C4-2B (cell line): ENCODE results near the gene METRN.
A peak's percentile ranks its signal among the peaks of the same experiment; 100 is the strongest.

ENCODE experiments used
- H3K27ac ChIP-seq: fragments of 450-650 bp; 2 replicates; pipeline ENCODE4 v1.5.1; 2017
- ZFX ChIP-seq: fragments of 450-650 bp; IDR thresholded peaks from 2 replicates; pipeline ENCODE4 v1.6.1; 2017
- TF ChIP-seq, protein P1 (sequence below): fragments of 450-650 bp; conservative IDR thresholded peaks from 2 replicates; pipeline ENCODE4 v1.5.1; 2017; ENCODE audit warnings: mild to moderate bottlenecking

Gene METRN

DNA sequence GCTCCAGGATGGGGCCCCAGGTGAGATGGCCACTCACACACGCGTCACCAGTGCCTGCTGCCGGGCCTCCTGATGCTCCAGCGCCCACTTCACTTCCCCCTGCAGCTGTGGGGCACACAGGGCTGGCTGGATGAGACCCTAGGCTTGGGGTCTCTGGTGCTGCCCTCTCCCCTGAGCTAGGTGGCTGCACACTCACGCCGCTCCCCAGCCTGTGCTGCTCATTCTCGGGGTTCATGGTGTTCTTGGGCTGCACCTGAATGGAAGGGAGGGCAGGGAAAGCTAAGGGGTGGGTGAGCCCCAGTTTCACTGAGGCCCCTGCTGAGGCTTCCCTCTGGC, 10.1 kb downstream of the METRN start:
- H3K27ac ChIP-seq: peak overlapping the region; percentile 100
- TF ChIP-seq, protein P1, sequence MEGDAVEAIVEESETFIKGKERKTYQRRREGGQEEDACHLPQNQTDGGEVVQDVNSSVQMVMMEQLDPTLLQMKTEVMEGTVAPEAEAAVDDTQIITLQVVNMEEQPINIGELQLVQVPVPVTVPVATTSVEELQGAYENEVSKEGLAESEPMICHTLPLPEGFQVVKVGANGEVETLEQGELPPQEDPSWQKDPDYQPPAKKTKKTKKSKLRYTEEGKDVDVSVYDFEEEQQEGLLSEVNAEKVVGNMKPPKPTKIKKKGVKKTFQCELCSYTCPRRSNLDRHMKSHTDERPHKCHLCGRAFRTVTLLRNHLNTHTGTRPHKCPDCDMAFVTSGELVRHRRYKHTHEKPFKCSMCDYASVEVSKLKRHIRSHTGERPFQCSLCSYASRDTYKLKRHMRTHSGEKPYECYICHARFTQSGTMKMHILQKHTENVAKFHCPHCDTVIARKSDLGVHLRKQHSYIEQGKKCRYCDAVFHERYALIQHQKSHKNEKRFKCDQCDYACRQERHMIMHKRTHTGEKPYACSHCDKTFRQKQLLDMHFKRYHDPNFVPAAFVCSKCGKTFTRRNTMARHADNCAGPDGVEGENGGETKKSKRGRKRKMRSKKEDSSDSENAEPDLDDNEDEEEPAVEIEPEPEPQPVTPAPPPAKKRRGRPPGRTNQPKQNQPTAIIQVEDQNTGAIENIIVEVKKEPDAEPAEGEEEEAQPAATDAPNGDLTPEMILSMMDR: no peak
- no peak for TF ChIP-seq ZFX

DNA sequence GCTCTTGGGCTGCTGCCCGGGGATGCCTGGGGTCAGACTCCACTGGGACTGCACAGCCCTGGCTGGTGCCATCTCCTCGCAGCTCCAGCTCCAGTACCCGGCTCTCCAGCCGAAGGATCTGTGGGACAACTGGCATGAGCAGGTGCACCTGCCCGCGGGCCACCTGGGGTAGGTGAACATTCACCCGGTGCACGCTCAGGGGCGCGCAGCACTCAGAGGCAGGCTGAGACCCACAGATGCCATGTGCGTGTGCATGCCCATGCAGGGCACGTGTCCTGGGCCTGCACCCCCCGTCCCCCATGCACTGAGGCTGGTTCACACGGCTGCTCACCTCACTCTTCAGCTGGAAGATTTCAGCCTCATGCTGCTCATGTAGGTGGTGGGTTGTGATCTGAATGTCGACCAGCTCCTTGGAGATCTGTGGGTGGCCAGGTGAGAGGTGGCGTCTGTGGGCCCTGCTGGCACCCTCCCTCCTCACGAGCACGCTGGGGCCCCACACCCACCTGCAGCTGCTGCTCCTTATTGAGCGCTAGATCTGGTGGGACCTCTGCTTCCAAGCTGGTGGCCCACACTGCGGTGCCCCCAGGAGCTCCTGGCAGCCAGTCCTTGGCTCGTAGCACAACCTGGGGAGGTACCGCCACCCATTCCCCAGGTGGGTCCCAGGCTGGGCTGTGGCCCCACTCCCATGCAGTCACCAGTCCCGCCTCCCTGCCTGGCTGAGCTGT, 10.7 kb downstream of the METRN start:
- peak overlapping the region; percentile 100 for H3K27ac ChIP-seq
- no peak for TF ChIP-seq ZFX
- TF ChIP-seq, protein P1: no peak

DNA sequence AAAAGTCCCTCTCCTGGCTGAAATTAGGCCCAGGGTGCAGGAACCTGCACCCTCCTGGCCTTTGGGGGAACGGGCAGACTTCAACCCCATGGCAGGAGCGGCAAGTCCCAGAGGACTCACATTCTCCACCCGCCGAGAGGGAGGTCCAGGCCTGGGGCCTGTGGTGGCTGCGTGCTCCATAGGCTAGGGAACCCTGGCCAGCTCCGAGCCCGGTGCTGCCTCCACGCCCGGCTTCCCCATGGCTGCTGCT, 11.2 kb downstream of the METRN start:
- H3K27ac ChIP-seq: peak overlapping the region; percentile 100
- TF ChIP-seq, protein P1: no peak
- no peak; the same call in 1 of the 2 replicates for TF ChIP-seq ZFX

DNA sequence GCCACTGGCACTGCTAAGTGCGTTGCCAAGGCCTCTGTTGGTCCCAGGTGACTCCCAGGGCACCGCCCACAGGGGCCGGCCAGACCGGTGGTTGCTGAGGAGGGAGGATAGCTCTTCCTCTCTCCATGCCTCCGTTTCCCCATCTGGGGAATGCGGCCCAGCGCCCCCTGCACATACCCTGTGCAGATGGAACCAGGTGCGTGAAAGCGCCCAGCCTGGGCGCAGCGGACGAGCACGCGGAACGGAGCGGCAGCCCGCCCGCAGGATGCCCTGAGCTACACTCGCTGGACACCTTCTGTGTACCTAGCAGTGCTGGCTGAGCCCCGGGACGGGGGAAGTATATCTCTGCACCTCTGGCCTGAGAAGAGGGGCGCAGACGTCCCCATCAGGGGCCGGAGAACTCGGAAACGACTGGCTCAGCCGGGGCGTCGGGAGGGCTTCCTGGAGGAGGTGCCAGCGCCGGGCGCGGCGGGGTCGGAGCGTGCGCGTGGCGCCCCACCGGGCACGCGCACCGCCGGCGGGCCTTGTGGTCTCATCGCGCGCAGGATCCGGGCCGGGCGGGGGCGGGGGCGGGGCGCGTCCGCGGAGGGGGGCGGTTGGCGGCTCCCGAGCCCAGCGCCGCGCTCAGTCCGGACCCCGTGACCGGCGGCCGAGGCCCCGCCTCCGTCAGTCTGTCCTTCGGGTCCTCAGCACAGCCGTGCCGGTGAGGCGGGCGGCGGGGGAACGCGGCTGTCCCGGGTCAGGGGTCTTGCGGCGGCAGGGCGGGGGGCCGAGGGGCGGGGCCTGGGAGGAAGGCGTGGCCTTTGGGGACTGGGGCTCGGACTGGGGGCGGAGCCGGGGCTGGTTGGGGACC, 11.7 kb downstream of the METRN start, which contains the start of the genes CCDC78 and HAGHL:
Gene CCDC78, minus strand, starts transcription at position 6 of the 853 bp plus-strand sequence. CDS start 76 bp downstream, outside the sequence.
Gene HAGHL, plus strand, starts transcription at position 669 of the 853 bp plus-strand sequence. CDS start 404 bp downstream, outside the sequence.
- peak within 1 kb of the TSS; percentile 100 for H3K27ac ChIP-seq
- TF ChIP-seq, protein P1: no peak
- 0 out of 2 replicates have a peak, but pooled peaks have one; percentile 29 for TF ChIP-seq ZFX

DNA sequence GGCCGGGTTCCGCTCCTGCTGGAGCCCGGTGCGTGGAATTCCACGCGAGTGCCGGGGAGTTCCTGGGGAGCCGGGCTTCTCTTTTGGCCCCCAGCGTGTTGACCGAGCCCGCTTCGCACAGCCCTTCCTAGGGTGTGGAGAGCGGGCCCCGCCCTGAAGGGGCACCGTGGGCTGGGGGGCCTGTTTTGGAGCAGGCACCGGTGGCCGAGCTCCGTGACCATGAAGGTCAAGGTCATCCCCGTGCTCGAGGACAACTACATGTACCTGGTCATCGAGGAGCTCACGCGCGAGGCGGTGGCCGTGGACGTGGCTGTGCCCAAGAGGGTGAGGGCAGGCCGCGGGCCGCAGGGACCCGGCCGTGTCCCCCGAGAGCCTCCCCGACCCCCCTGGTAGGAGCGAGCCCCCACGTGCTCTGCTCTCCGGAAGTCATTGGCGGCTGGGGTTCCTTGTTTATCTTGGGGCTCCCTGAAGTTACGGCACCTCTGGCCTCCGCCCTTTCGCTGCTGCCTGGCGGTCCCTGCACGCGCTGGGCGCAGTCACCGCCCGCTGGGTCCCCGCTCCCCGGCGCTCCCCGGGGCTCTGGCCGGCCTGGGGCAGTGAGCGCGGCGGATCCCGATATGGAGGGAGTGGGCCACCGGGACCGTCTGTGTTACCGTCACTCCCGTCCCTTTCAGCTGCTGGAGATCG, 12.5 kb downstream of the METRN start:
- TF ChIP-seq, protein P1: no peak
- peak; percentile 45; the same call in 1 of the 2 replicates for TF ChIP-seq ZFX
- peak overlapping the region; percentile 100 for H3K27ac ChIP-seq

DNA sequence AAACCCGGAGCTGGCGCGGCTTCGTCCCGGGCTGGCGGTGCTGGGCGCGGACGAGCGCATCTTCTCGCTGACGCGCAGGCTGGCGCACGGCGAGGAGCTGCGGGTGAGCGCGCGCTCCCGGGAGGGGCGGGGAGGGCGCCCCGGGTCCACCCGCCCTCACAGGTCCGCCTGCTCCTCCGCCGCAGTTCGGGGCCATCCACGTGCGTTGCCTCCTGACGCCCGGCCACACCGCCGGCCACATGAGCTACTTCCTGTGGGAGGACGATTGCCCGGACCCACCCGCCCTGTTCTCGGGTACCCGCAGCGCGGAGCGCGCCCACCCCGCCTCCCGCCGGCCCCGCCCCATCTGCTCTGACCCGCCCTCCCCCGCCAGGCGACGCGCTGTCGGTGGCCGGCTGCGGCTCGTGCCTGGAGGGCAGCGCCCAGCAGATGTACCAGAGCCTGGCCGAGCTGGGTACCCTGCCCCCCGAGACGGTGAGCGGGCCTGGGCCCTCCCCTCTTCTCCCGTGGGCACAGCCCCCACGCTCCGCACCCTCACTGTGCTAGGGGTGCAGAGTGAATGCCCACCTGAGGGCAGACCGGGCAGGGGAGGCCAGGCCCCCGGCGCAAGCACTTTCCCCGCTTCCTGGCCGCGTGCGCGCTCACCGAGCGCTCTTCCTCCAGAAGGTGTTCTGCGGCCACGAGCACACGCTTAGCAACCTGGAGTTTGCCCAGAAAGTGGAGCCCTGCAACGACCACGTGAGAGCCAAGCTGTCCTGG, 13.4 kb downstream of the METRN start:
- TF ChIP-seq, protein P1: no peak
- peak overlapping the region; percentile 100 for H3K27ac ChIP-seq
